Neural cell (in vitro differentiated cells): ENCODE results near the gene DNAJC6. TPM values are rescaled to one million over a fixed set of nuclear protein-coding genes. Genes with fewer than 3 reads are reported as not detected.

Source experiments
- H2AFZ ChIP-seq: fragments of 200-600, 300-800 bp; sonication (generic), shearing (Covaris generic); 2 replicates; pipeline ENCODE4 v1.6.0; 2014; ENCODE audit warnings: low read depth, mild to moderate bottlenecking, antibody characterized with exemption, low read length, moderate library complexity
- H3F3A ChIP-seq: fragments of 200-600 bp; shearing (Covaris generic); 2 replicates; pipeline ENCODE4 v1.6.1; 2016; ENCODE audit warnings: mild to moderate bottlenecking, moderate library complexity, mixed read lengths, antibody characterized with exemption, low read length; ENCODE audit not compliant: insufficient read depth, poor library complexity, severe bottlenecking
- H3K27ac ChIP-seq: fragments of 200-600, 300-800 bp; sonication (generic), shearing (Covaris generic); 2 replicates; pipeline ENCODE4 v1.5.1; 2014; ENCODE audit warnings: mild to moderate bottlenecking, low read length, moderate library complexity
- H3K27me3 ChIP-seq: fragments of 300-800, 200-600 bp; sonication (generic), shearing (Covaris generic); 2 replicates; pipeline ENCODE4 v1.6.0; 2014; ENCODE audit warnings: mild to moderate bottlenecking, low read depth, low read length, moderate library complexity; ENCODE audit not compliant: insufficient read depth
- H3K36me3 ChIP-seq: fragments of 300-800, 200-600 bp; sonication (generic), shearing (Covaris generic); 2 replicates; pipeline ENCODE4 v1.5.1; 2014; ENCODE audit warnings: mild to moderate bottlenecking, antibody characterized with exemption, low read length, moderate library complexity; ENCODE audit not compliant: insufficient read depth
- H3K4me2 ChIP-seq: fragments of 300-800, 200-600 bp; sonication (generic), shearing (Covaris generic); 2 replicates; pipeline ENCODE4 v1.6.0; 2014; ENCODE audit warnings: mild to moderate bottlenecking, low read length
- H3K4me3 ChIP-seq: fragments of 300-800, 200-600 bp; sonication (generic), shearing (Covaris generic); 2 replicates; pipeline ENCODE4 v1.5.1; 2014; ENCODE audit warnings: mild to moderate bottlenecking, low read length, moderate library complexity
- H3K79me2 ChIP-seq: fragments of 200-600 bp; shearing (Covaris generic); replicated peaks from 2 replicates; pipeline ENCODE4 v1.6.0; 2014; ENCODE audit warnings: mild to moderate bottlenecking, low read length, moderate library complexity; ENCODE audit not compliant: insufficient read depth
- H3K9ac ChIP-seq: fragments of 300-800, 200-600 bp; sonication (generic), shearing (Covaris generic); 2 replicates; pipeline ENCODE4 v1.6.1; 2016; ENCODE audit warnings: mild to moderate bottlenecking, low read length, mixed read lengths
- H3K9me2 ChIP-seq: fragments of 200-600 bp; shearing (Covaris generic); 2 replicates; pipeline ENCODE4 v1.6.1; 2016; ENCODE audit warnings: mild to moderate bottlenecking, low read length, mixed read lengths; ENCODE audit not compliant: insufficient read depth
- H3K9me3 ChIP-seq: fragments of 200-600, 300-800 bp; sonication (generic), shearing (Covaris generic); 2 replicates; pipeline ENCODE4 v1.6.1; 2016; ENCODE audit warnings: mild to moderate bottlenecking, mixed run types, low read length, moderate library complexity, mixed read lengths
- H4K20me1 ChIP-seq: fragments of 200-600 bp; shearing (Covaris generic); 2 replicates; pipeline ENCODE4 v1.6.1; 2016; ENCODE audit warnings: mild to moderate bottlenecking, mixed run types; ENCODE audit not compliant: insufficient read depth
- EP300 ChIP-seq: fragments of 450-650 bp; conservative IDR thresholded peaks from 2 replicates; pipeline ENCODE4 v1.6.1; 2014; ENCODE audit warnings: antibody characterized with exemption, mild to moderate bottlenecking, moderate library complexity; ENCODE audit not compliant: poor library complexity, severe bottlenecking
- EZH2 ChIP-seq: fragments of 200-600, 300-800 bp; shearing (Covaris generic), sonication (generic); IDR thresholded peaks from 2 replicates; pipeline ENCODE4 v1.6.1; 2014; ENCODE audit warnings: antibody characterized with exemption, low read length, borderline replicate concordance, mild to moderate bottlenecking; ENCODE audit not compliant: insufficient read depth, poor library complexity, severe bottlenecking
- MXI1 ChIP-seq: fragments of 450-650 bp; conservative IDR thresholded peaks from 2 replicates; pipeline ENCODE4 v1.6.1; 2014; ENCODE audit warnings: antibody characterized with exemption, mild to moderate bottlenecking; ENCODE audit not compliant: poor library complexity, severe bottlenecking
- POLR2AphosphoS5 ChIP-seq: IDR thresholded peaks from 2 replicates; pipeline ENCODE4 v1.6.1; 2012
- RAD21 ChIP-seq: fragments of 450-650 bp; conservative IDR thresholded peaks from 2 replicates; pipeline ENCODE4 v1.6.1; 2014; ENCODE audit warnings: antibody characterized with exemption, mild to moderate bottlenecking, moderate library complexity
- SMC3 ChIP-seq: fragments of 450-650 bp; conservative IDR thresholded peaks from 2 replicates; pipeline ENCODE4 v1.6.1; 2014; ENCODE audit warnings: antibody characterized with exemption, mild to moderate bottlenecking, moderate library complexity; ENCODE audit not compliant: poor library complexity
- TAF1 ChIP-seq: IDR thresholded peaks from 2 replicates; pipeline ENCODE4 v1.6.1; 2012; ENCODE audit warnings: low read depth
- polyA plus RNA-seq: library from polyadenylated mRNA; depleted of rRNA; stranded (reverse); fragments of >200 nt; gene quantifications from 2 replicates; pipeline ENCODE4 v1.2.3, GENCODE V29; 2014
- TF ChIP-seq, protein P1 (sequence below): IDR thresholded peaks from 2 replicates; pipeline ENCODE4 v1.6.1; 2012; ENCODE audit warnings: borderline replicate concordance
- TF ChIP-seq, protein P2 (sequence below): fragments of 450-650 bp; IDR thresholded peaks from 2 replicates; pipeline ENCODE4 v1.5.1; 2014; ENCODE audit warnings: antibody characterized with exemption, mild to moderate bottlenecking, moderate library complexity; ENCODE audit not compliant: poor library complexity, severe bottlenecking

Gene DNAJC6
- polyA plus RNA-seq, 1 donor from 2014 or later = 47.1 TPM

DNA sequence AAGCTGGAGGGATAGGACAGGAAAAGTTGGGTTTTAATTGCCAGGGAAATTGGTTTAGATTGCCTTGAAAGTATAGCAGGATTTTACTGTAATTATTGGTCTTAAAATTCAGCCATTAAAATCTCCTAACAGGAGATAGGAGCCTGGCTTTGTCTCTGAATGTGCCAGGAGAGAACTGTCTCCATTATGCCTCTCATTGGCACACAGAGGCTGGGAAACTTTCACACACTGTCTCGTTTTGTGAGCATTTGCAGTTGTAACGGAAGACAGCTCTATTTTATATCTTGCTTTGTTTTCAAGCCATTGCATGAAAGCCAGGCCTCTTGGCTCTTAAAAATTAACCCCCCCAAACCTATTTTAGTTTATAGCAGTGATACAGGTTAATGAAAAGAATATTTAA, 12.5 kb downstream of the DNAJC6 start:
- Histone ChIP-seq H3K9ac (no peak overlapping the region), H3K27ac (no peak overlapping the region), H3K36me3 (peaks cover 3% of the 10 kb centered on the region), H3K4me3 (no peak overlapping the region), H3K27me3 (no peaks in the 10 kb centered on the region), H3K4me2 (no peak overlapping the region), H3F3A (no peaks in the 10 kb centered on the region), H3K79me2 (no peaks in the 10 kb centered on the region), H2AFZ (no peak overlapping the region), H3K9me3 (no peaks in the 10 kb centered on the region), H4K20me1 (no peaks in the 10 kb centered on the region), H3K9me2 (no peaks in the 10 kb centered on the region)
- TF ChIP-seq EZH2 (no peak), EP300 (no peak), POLR2AphosphoS5 (no peak), MXI1 (no peak), SMC3 (no peak), TAF1 (no peak), RAD21 (no peak)
- TF ChIP-seq, protein P1, sequence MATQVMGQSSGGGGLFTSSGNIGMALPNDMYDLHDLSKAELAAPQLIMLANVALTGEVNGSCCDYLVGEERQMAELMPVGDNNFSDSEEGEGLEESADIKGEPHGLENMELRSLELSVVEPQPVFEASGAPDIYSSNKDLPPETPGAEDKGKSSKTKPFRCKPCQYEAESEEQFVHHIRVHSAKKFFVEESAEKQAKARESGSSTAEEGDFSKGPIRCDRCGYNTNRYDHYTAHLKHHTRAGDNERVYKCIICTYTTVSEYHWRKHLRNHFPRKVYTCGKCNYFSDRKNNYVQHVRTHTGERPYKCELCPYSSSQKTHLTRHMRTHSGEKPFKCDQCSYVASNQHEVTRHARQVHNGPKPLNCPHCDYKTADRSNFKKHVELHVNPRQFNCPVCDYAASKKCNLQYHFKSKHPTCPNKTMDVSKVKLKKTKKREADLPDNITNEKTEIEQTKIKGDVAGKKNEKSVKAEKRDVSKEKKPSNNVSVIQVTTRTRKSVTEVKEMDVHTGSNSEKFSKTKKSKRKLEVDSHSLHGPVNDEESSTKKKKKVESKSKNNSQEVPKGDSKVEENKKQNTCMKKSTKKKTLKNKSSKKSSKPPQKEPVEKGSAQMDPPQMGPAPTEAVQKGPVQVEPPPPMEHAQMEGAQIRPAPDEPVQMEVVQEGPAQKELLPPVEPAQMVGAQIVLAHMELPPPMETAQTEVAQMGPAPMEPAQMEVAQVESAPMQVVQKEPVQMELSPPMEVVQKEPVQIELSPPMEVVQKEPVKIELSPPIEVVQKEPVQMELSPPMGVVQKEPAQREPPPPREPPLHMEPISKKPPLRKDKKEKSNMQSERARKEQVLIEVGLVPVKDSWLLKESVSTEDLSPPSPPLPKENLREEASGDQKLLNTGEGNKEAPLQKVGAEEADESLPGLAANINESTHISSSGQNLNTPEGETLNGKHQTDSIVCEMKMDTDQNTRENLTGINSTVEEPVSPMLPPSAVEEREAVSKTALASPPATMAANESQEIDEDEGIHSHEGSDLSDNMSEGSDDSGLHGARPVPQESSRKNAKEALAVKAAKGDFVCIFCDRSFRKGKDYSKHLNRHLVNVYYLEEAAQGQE = no peak
- TF ChIP-seq, protein P2, sequence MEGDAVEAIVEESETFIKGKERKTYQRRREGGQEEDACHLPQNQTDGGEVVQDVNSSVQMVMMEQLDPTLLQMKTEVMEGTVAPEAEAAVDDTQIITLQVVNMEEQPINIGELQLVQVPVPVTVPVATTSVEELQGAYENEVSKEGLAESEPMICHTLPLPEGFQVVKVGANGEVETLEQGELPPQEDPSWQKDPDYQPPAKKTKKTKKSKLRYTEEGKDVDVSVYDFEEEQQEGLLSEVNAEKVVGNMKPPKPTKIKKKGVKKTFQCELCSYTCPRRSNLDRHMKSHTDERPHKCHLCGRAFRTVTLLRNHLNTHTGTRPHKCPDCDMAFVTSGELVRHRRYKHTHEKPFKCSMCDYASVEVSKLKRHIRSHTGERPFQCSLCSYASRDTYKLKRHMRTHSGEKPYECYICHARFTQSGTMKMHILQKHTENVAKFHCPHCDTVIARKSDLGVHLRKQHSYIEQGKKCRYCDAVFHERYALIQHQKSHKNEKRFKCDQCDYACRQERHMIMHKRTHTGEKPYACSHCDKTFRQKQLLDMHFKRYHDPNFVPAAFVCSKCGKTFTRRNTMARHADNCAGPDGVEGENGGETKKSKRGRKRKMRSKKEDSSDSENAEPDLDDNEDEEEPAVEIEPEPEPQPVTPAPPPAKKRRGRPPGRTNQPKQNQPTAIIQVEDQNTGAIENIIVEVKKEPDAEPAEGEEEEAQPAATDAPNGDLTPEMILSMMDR = no peak

DNA sequence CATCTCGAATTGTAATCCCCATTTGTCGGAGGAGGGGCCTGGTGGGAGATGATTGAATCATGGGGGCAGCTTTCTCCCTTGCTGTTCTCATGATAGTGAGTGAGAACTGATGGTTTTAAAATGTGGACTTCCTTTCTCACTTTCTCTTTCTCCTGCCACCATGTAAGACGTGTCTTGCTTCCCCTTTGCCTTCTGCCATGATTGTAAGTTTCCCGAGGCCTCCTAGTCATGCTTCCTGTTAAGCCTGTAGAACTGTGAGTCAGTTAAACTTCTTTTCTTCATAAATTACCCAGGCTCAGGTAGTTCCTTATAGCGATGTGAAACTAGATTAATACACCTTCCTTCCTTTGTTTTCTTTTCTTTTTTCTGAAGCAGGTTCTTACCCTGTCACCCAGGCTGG, 13.9 kb downstream of the DNAJC6 start:
- H3K4me3 ChIP-seq = no peak overlapping the region
- no peaks in the 10 kb centered on the region for H3K9me3 ChIP-seq
- H2AFZ ChIP-seq = no peak overlapping the region
- no peaks in the 10 kb centered on the region for H3F3A ChIP-seq
- H3K27ac ChIP-seq = no peak overlapping the region
- no peak overlapping the region for H3K9ac ChIP-seq
- TF ChIP-seq EZH2 = no peak
- no peak for TF ChIP-seq RAD21
- TF ChIP-seq EP300 = no peak
- no peak for TF ChIP-seq TAF1
- TF ChIP-seq MXI1 = no peak
- no peaks in the 10 kb centered on the region for H3K9me2 ChIP-seq
- H3K4me2 ChIP-seq = no peak overlapping the region
- H3K36me3 ChIP-seq = peaks cover 3% of the 10 kb centered on the region
- H4K20me1 ChIP-seq = no peaks in the 10 kb centered on the region
- H3K79me2 ChIP-seq = no peaks in the 10 kb centered on the region
- H3K27me3 ChIP-seq = no peaks in the 10 kb centered on the region
